Skeletal muscle satellite cell (primary cell): ENCODE results near the gene TMEM98. TPM values are rescaled to one million over a fixed set of nuclear protein-coding genes. Genes with fewer than 3 reads are reported as not detected.
A peak's percentile ranks its signal among the peaks of the same experiment; 100 is the strongest.
"Not testable (repeated sequence)": the region's sequence is repeated elsewhere in the genome, so short reads cannot be mapped to it uniquely, and the experiment has no call there.

Experiments
- H3K27me3 ChIP-seq: 2 replicates; pipeline ENCODE4 v1.7.0; 2013; ENCODE audit warnings: low read length; ENCODE audit not compliant: control insufficient read depth, insufficient read depth
- H3K36me3 ChIP-seq: 2 replicates; pipeline ENCODE4 v1.7.0; 2013; ENCODE audit warnings: mild to moderate bottlenecking, control low read depth, low read length; ENCODE audit not compliant: insufficient read depth
- H3K4me1 ChIP-seq: 2 replicates; pipeline ENCODE4 v1.7.0; 2013; ENCODE audit warnings: low read length; ENCODE audit not compliant: control insufficient read depth, insufficient read depth
- H3K4me2 ChIP-seq: 2 replicates; pipeline ENCODE4 v1.7.0; 2013; ENCODE audit warnings: mild to moderate bottlenecking, low read length
- H3K4me3 ChIP-seq: 2 replicates; pipeline ENCODE4 v1.7.0; 2013; ENCODE audit warnings: low read length
- H3K9ac ChIP-seq: 2 replicates; pipeline ENCODE4 v1.7.0; 2013; ENCODE audit warnings: mild to moderate bottlenecking, low read depth, low read length, moderate library complexity
- H3K9me3 ChIP-seq: replicated peaks from 2 replicates; pipeline ENCODE4 v1.7.0; 2013; ENCODE audit warnings: mild to moderate bottlenecking, control low read depth, low read length
- total RNA-seq: library from RNA; depleted of rRNA; stranded (reverse); fragments of >200 nt; gene quantifications from 2 replicates; pipeline ENCODE4 v1.2.3, GENCODE V29; 2012; rRNA removed

The TMEM98 gene
- total RNA-seq: 16.2 and 52.9 TPM in 2 replicates

GRCh38 chr17:32927724-32928585, at the start of gene TMEM98:
Gene TMEM98, plus strand, starts transcription at chr17:32928153. Its CDS starts 3,376 bp downstream, at chr17:32931529.
- Histone ChIP-seq H3K36me3 (peaks cover 2% of the 10 kb centered on the region), H3K4me2 (peak within 1 kb of the TSS; percentile 91), H3K27me3 (no peaks in the 10 kb centered on the region), H3K9ac (peak within 1 kb of the TSS; percentile 89), H3K9me3 (no peaks in the 10 kb centered on the region), H3K4me1 (peaks cover 20% of the 10 kb centered on the region), H3K4me3 (peak within 1 kb of the TSS; percentile 76)

- H3K4me2 ChIP-seq: no peak overlapping the region
- no peaks in the 10 kb centered on the region for H3K27me3 ChIP-seq
- H3K9ac ChIP-seq: no peak overlapping the region
- no peaks in the 10 kb centered on the region for H3K9me3 ChIP-seq
- no peaks in the 10 kb centered on the region for H3K36me3 ChIP-seq
- no peak overlapping the region for H3K4me3 ChIP-seq
- H3K4me1 ChIP-seq: peaks cover 30% of the 10 kb centered on the region
Measured at GRCh38 chr17:32878211-32878610, 49.7 kb upstream of the TMEM98 start.

GRCh38 chr17:32879134-32879533, 48.8 kb upstream of the TMEM98 start:
- Histone ChIP-seq H3K27me3 (no peaks in the 10 kb centered on the region), H3K9me3 (no peaks in the 10 kb centered on the region), H3K36me3 (no peaks in the 10 kb centered on the region), H3K9ac (no peak overlapping the region), H3K4me2 (no peak overlapping the region), H3K4me1 (peaks cover 30% of the 10 kb centered on the region), H3K4me3 (no peak overlapping the region)

- no peak overlapping the region for H3K9ac ChIP-seq
- no peak overlapping the region for H3K4me2 ChIP-seq
- no peaks in the 10 kb centered on the region for H3K27me3 ChIP-seq
- H3K4me1 ChIP-seq: peaks cover 27% of the 10 kb centered on the region
- H3K9me3 ChIP-seq: no peaks in the 10 kb centered on the region
- H3K36me3 ChIP-seq: no peaks in the 10 kb centered on the region
- H3K4me3 ChIP-seq: no peak overlapping the region
Measured at GRCh38 chr17:32880671-32881453, 47.1 kb upstream of the TMEM98 start.

- H3K4me3 ChIP-seq: no peak overlapping the region
- H3K4me1 ChIP-seq: peaks cover 24% of the 10 kb centered on the region
- peaks cover 5% of the 10 kb centered on the region for H3K27me3 ChIP-seq
- no peak overlapping the region for H3K9ac ChIP-seq
- H3K9me3 ChIP-seq: no peaks in the 10 kb centered on the region
- no peaks in the 10 kb centered on the region for H3K36me3 ChIP-seq
- H3K4me2 ChIP-seq: no peak overlapping the region
Measured at GRCh38 chr17:32882029-32882428, 45.9 kb upstream of the TMEM98 start.

GRCh38 chr17:32882734-32883133, 45.2 kb upstream of the TMEM98 start:
- H3K9me3 ChIP-seq: no peaks in the 10 kb centered on the region
- peaks cover 23% of the 10 kb centered on the region for H3K4me1 ChIP-seq
- H3K9ac ChIP-seq: no peak overlapping the region
- H3K4me2 ChIP-seq: no peak overlapping the region
- H3K27me3 ChIP-seq: peaks cover 5% of the 10 kb centered on the region
- H3K36me3 ChIP-seq: no peaks in the 10 kb centered on the region
- H3K4me3 ChIP-seq: no peak overlapping the region

GRCh38 chr17:32886951-32887350, 41.0 kb upstream of the TMEM98 start:
- H3K4me2 ChIP-seq, H3K4me1 ChIP-seq, H3K9ac ChIP-seq, H3K9me3 ChIP-seq, H3K27me3 ChIP-seq, H3K36me3 ChIP-seq, H3K4me3 ChIP-seq: not testable (repeated sequence)

- not testable (repeated sequence) for H3K4me3 ChIP-seq, H3K36me3 ChIP-seq, H3K4me2 ChIP-seq
Measured at GRCh38 chr17:32887410-32887809, 40.5 kb upstream of the TMEM98 start.

GRCh38 chr17:32894245-32894644, 33.7 kb upstream of the TMEM98 start:
- H3K9me3 ChIP-seq: no peaks in the 10 kb centered on the region

More at GRCh38 chr17:32887410-32887809, 40.5 kb upstream of the TMEM98 start:
- H3K27me3 ChIP-seq, H3K4me1 ChIP-seq, H3K9ac ChIP-seq, H3K9me3 ChIP-seq: not testable (repeated sequence)

GRCh38 chr17:32896647-32897258, 31.2 kb upstream of the TMEM98 start:
- no peaks in the 10 kb centered on the region for H3K36me3 ChIP-seq
- peaks cover 14% of the 10 kb centered on the region for H3K27me3 ChIP-seq
- H3K9ac ChIP-seq: no peak overlapping the region
- no peak overlapping the region for H3K4me3 ChIP-seq
- no peaks in the 10 kb centered on the region for H3K4me1 ChIP-seq
- no peak overlapping the region for H3K4me2 ChIP-seq
- no peaks in the 10 kb centered on the region for H3K9me3 ChIP-seq

More at GRCh38 chr17:32894245-32894644, 33.7 kb upstream of the TMEM98 start:
- H3K4me3 ChIP-seq: no peak overlapping the region
- H3K9ac ChIP-seq: no peak overlapping the region
- peaks cover 14% of the 10 kb centered on the region for H3K27me3 ChIP-seq
- H3K4me1 ChIP-seq: no peaks in the 10 kb centered on the region
- no peak overlapping the region for H3K4me2 ChIP-seq
- no peaks in the 10 kb centered on the region for H3K36me3 ChIP-seq

GRCh38 chr17:32899236-32900013, 28.5 kb upstream of the TMEM98 start:
- Histone ChIP-seq H3K9me3 (no peaks in the 10 kb centered on the region), H3K4me1 (no peaks in the 10 kb centered on the region), H3K9ac (no peak overlapping the region), H3K4me2 (no peak overlapping the region), H3K36me3 (no peaks in the 10 kb centered on the region), H3K4me3 (no peak overlapping the region), H3K27me3 (peaks cover 14% of the 10 kb centered on the region)
